ENCODE data around the gene PCDHA1.

- TF ChIP-seq CTCF (IDR thresholded peaks at IDR 0.05; ENCODE audit: borderline replicate concordance, extremely low read depth, low read length, poor library complexity, severe bottlenecking): no peak
- no peak for TF ChIP-seq EZH2 (IDR thresholded peaks at IDR 0.05; ENCODE audit: borderline replicate concordance, low read depth, low read length, severe bottlenecking)
These were observed 57.1 kb downstream of the PCDHA1 start for GRCh38 chr5:140842798-140843733.

Measured in DND-41 (cell line).